ENCODE measurements around the gene ZNF184. TPM values are rescaled to one million over a fixed set of nuclear protein-coding genes. Genes with fewer than 3 reads are reported as not detected.

Gene ZNF184
- total and polyA plus RNA-seq, 9 of the 15 experiments (the other 6 are each of a cell fraction or from before 2014, with no cell fraction given): 7.6 to 22.2 (median 12.8) TPM

GRCh38 chr6:27502508-27503435, 29.9 kb upstream of the ZNF184 start (continued):
- TF ChIP-seq, protein P1, sequence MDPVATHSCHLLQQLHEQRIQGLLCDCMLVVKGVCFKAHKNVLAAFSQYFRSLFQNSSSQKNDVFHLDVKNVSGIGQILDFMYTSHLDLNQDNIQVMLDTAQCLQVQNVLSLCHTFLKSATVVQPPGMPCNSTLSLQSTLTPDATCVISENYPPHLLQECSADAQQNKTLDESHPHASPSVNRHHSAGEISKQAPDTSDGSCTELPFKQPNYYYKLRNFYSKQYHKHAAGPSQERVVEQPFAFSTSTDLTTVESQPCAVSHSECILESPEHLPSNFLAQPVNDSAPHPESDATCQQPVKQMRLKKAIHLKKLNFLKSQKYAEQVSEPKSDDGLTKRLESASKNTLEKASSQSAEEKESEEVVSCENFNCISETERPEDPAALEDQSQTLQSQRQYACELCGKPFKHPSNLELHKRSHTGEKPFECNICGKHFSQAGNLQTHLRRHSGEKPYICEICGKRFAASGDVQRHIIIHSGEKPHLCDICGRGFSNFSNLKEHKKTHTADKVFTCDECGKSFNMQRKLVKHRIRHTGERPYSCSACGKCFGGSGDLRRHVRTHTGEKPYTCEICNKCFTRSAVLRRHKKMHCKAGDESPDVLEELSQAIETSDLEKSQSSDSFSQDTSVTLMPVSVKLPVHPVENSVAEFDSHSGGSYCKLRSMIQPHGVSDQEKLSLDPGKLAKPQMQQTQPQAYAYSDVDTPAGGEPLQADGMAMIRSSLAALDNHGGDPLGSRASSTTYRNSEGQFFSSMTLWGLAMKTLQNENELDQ (CRISPR knock-in tag; IDR thresholded peaks at IDR 0.05; ENCODE audit: borderline replicate concordance): 0 out of 2 replicates have a peak, but pooled peaks have one; percentile 5
- peak in 1 of 2 experiments; percentile 69; a peak in 2 of 4 replicates for TF ChIP-seq MLLT1 (IDR thresholded peaks at IDR 0.05)
- no peak for TF ChIP-seq ZNF695 (CRISPR knock-in tag; IDR thresholded peaks at IDR 0.05)
- TF ChIP-seq, protein P2, sequence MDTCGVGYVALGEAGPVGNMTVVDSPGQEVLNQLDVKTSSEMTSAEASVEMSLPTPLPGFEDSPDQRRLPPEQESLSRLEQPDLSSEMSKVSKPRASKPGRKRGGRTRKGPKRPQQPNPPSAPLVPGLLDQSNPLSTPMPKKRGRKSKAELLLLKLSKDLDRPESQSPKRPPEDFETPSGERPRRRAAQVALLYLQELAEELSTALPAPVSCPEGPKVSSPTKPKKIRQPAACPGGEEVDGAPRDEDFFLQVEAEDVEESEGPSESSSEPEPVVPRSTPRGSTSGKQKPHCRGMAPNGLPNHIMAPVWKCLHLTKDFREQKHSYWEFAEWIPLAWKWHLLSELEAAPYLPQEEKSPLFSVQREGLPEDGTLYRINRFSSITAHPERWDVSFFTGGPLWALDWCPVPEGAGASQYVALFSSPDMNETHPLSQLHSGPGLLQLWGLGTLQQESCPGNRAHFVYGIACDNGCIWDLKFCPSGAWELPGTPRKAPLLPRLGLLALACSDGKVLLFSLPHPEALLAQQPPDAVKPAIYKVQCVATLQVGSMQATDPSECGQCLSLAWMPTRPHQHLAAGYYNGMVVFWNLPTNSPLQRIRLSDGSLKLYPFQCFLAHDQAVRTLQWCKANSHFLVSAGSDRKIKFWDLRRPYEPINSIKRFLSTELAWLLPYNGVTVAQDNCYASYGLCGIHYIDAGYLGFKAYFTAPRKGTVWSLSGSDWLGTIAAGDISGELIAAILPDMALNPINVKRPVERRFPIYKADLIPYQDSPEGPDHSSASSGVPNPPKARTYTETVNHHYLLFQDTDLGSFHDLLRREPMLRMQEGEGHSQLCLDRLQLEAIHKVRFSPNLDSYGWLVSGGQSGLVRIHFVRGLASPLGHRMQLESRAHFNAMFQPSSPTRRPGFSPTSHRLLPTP (IDR thresholded peaks at IDR 0.05; ENCODE audit: borderline replicate concordance, extremely low read depth, insufficient read length): peak; percentile 93
- no peak for TF ChIP-seq TFAM (CRISPR knock-in tag; conservative IDR thresholded peaks at IDR 0.05)
- 0 out of 2 replicates have a peak, but pooled peaks have one; percentile 33 for TF ChIP-seq ELF2 (CRISPR knock-in tag; IDR thresholded peaks at IDR 0.05)
- no peak for TF ChIP-seq SREBF1 (IDR thresholded peaks at IDR 0.05; ENCODE audit: borderline replicate concordance, low read depth, low read length)
- TF ChIP-seq, protein P3, sequence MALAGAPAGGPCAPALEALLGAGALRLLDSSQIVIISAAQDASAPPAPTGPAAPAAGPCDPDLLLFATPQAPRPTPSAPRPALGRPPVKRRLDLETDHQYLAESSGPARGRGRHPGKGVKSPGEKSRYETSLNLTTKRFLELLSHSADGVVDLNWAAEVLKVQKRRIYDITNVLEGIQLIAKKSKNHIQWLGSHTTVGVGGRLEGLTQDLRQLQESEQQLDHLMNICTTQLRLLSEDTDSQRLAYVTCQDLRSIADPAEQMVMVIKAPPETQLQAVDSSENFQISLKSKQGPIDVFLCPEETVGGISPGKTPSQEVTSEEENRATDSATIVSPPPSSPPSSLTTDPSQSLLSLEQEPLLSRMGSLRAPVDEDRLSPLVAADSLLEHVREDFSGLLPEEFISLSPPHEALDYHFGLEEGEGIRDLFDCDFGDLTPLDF (CRISPR knock-in tag; IDR thresholded peaks at IDR 0.05): no peak
- TF ChIP-seq BCOR (IDR thresholded peaks at IDR 0.05): peak; percentile 97
- no peak for TF ChIP-seq ZNF133 (CRISPR knock-in tag; IDR thresholded peaks at IDR 0.05)
- no peak; the same call in 1 of the 2 replicates for TF ChIP-seq RAD51 (IDR thresholded peaks at IDR 0.05; ENCODE audit: borderline replicate concordance, low read depth)
- peak; percentile 70 for TF ChIP-seq CREM (IDR thresholded peaks at IDR 0.05; ENCODE audit: low read depth)
- TF ChIP-seq NCOR1 (IDR thresholded peaks at IDR 0.05): no peak
- TF ChIP-seq EGR1 (conservative IDR thresholded peaks at IDR 0.05): no peak
- TF ChIP-seq IRF9 (tag; IDR thresholded peaks at IDR 0.05): 0 out of 2 replicates have a peak, but pooled peaks have one; percentile 11
- TF ChIP-seq CREBBP (IDR thresholded peaks at IDR 0.05; ENCODE audit: low read depth, low read length): no peak
- no peak for TF ChIP-seq ZNF165 (CRISPR knock-in tag; IDR thresholded peaks at IDR 0.05; ENCODE audit: borderline replicate concordance)
- no peak for TF ChIP-seq PHTF2 (CRISPR knock-in tag; IDR thresholded peaks at IDR 0.05)

Measured in K562 (cell line).